Measurements from ENCODE around the gene SMYD3.
A peak's percentile ranks its signal among the peaks of the same experiment; 100 is the strongest.
"Not testable (repeated sequence)": the region's sequence is repeated elsewhere in the genome, so short reads cannot be mapped to it uniquely, and the experiment has no call there.

Gene SMYD3

GRCh38 chr1:246351721-246352120, 155.4 kb downstream of the SMYD3 start:
- DNase-seq = no peak

GRCh38 chr1:246350745-246351144, 156.3 kb downstream of the SMYD3 start:
- DNase-seq = no peak

- no peak for DNase-seq
Measured at GRCh38 chr1:246343937-246344336, 163.1 kb downstream of the SMYD3 start.

- no peak for DNase-seq
Measured at GRCh38 chr1:246343251-246343650, 163.8 kb downstream of the SMYD3 start.

- no peak for DNase-seq
Measured at GRCh38 chr1:246338546-246338945, 168.5 kb downstream of the SMYD3 start.

GRCh38 chr1:246338098-246338497, 169.0 kb downstream of the SMYD3 start:
- DNase-seq = no peak

- DNase-seq = no peak
Measured at GRCh38 chr1:246335151-246335550, 171.9 kb downstream of the SMYD3 start.

- no peak for DNase-seq
Measured at GRCh38 chr1:246333855-246334254, 173.2 kb downstream of the SMYD3 start.

GRCh38 chr1:246332078-246332477, 175.0 kb downstream of the SMYD3 start:
- no peak for DNase-seq

- DNase-seq = no peak
Measured at GRCh38 chr1:246329900-246330299, 177.2 kb downstream of the SMYD3 start.

- DNase-seq = not testable (repeated sequence)
Measured at GRCh38 chr1:246329292-246329691, 177.8 kb downstream of the SMYD3 start.

GRCh38 chr1:246324711-246325110, 182.4 kb downstream of the SMYD3 start:
- peak; percentile 45 for DNase-seq

GRCh38 chr1:246324033-246324432, 183.0 kb downstream of the SMYD3 start:
- not testable (repeated sequence) for DNase-seq

- no peak for DNase-seq
Measured at GRCh38 chr1:246320286-246320685, 186.8 kb downstream of the SMYD3 start.

GRCh38 chr1:246319083-246319714, 187.9 kb downstream of the SMYD3 start:
- DNase-seq = no peak

GRCh38 chr1:246318622-246319021, 188.5 kb downstream of the SMYD3 start:
- DNase-seq = no peak

- DNase-seq = no peak
Measured at GRCh38 chr1:246318036-246318359, 189.1 kb downstream of the SMYD3 start.

- peak; percentile 69 for DNase-seq
Measured at GRCh38 chr1:246317332-246318035, 189.6 kb downstream of the SMYD3 start.

GRCh38 chr1:246311461-246311860, 195.6 kb downstream of the SMYD3 start:
- DNase-seq = no peak

GRCh38 chr1:246309247-246309884, 197.7 kb downstream of the SMYD3 start:
- no peak for DNase-seq

GRCh38 chr1:246308533-246309075, 198.5 kb downstream of the SMYD3 start:
- DNase-seq = no peak

GRCh38 chr1:246306415-246307037, 200.6 kb downstream of the SMYD3 start:
- DNase-seq = no peak

Measured in fibroblast of skin of abdomen (primary cell).